ENCODE results near the gene KIF25.
"Not testable (repeated sequence)": the region's sequence is repeated elsewhere in the genome, so short reads cannot be mapped to it uniquely, and the experiment has no call there.

The KIF25 gene

GRCh38 chr6:168071620-168072019 lies 74.1 kb downstream of the KIF25 start:
- no peak for TF ChIP-seq CTCF (conservative IDR thresholded peaks at IDR 0.05)
- no peak overlapping the region for H3K27ac ChIP-seq

GRCh38 chr6:168072261-168072660 lies 74.8 kb downstream of the KIF25 start:
- no peak overlapping the region for H3K27ac ChIP-seq
- no peak for TF ChIP-seq CTCF (conservative IDR thresholded peaks at IDR 0.05)

GRCh38 chr6:168072730-168073129 lies 75.3 kb downstream of the KIF25 start:
- no peak overlapping the region for H3K27ac ChIP-seq
- no peak for TF ChIP-seq CTCF (conservative IDR thresholded peaks at IDR 0.05)

GRCh38 chr6:168073937-168074730 lies 76.7 kb downstream of the KIF25 start:
- H3K27ac ChIP-seq, result no peak overlapping the region
- TF ChIP-seq CTCF (conservative IDR thresholded peaks at IDR 0.05), result no peak

- no peak overlapping the region for H3K27ac ChIP-seq
- no peak for TF ChIP-seq CTCF (conservative IDR thresholded peaks at IDR 0.05)
These were observed 77.7 kb downstream of the KIF25 start for GRCh38 chr6:168075216-168075615.

GRCh38 chr6:168075787-168076202 lies 78.3 kb downstream of the KIF25 start:
- TF ChIP-seq CTCF (conservative IDR thresholded peaks at IDR 0.05), result no peak

GRCh38 chr6:168077401-168077800 lies 79.9 kb downstream of the KIF25 start:
- not testable (repeated sequence) for H3K27ac ChIP-seq

More at GRCh38 chr6:168075787-168076202, 78.3 kb downstream of the KIF25 start:
- H3K27ac ChIP-seq, result no peak overlapping the region

GRCh38 chr6:168078175-168078942 lies 80.9 kb downstream of the KIF25 start:
- H3K27ac ChIP-seq, result no peak overlapping the region
- no peak for TF ChIP-seq CTCF (conservative IDR thresholded peaks at IDR 0.05)

Data from VCaP (cell line).